CD14-positive monocyte (primary cell): ENCODE measurements around the gene FGGY. TPM values are rescaled to one million over a fixed set of nuclear protein-coding genes. Genes with fewer than 3 reads are reported as not detected.

Experiments
- DNase-seq, 3 donors: peaks; one replicate each; pipeline ENCODE4 v3.0.0-alpha.2; 2011 to 2022
- H2AFZ ChIP-seq: 2 replicates; pipeline ENCODE4 v1.6.0; 2012; ENCODE audit warnings: mild to moderate bottlenecking, low read depth, low read length, inconsistent platforms; ENCODE audit not compliant: insufficient read depth, poor library complexity, severe bottlenecking
- H3K27ac ChIP-seq, 2 donors: 1 replicate in 1 of 2; 2 replicates in 1 of 2; pipeline ENCODE4 v1.5.1; 2012 to 2013; ENCODE audit warnings: low read length in 2 of 2, control low read depth in 1 of 2, inconsistent platforms in 1 of 2, low read depth in 1 of 2, mild to moderate bottlenecking in 1 of 2
- H3K27me3 ChIP-seq, 2 donors: one replicate each; pipeline versions ENCODE4 v1.6.0 to v1.6.1; 2011 to 2013; ENCODE audit warnings: low read length in 2 of 2; ENCODE audit not compliant: control insufficient read depth in 2 of 2, insufficient read depth in 2 of 2
- H3K36me3 ChIP-seq, 2 donors: replicated peaks in 1 of 2; 1 replicate in 1 of 2; 2 replicates in 1 of 2; pipeline versions ENCODE4 v1.5.1 to v1.6.1; 2012 to 2013; ENCODE audit warnings: low read length in 2 of 2, control low read depth in 1 of 2, inconsistent platforms in 1 of 2, mild to moderate bottlenecking in 1 of 2; ENCODE audit not compliant: insufficient read depth in 2 of 2, control insufficient read depth in 1 of 2
- H3K4me1 ChIP-seq, 2 donors: 1 replicate in 1 of 2; 2 replicates in 1 of 2; pipeline versions ENCODE4 v1.5.1 to v1.6.1; 2012 to 2013; ENCODE audit warnings: low read length in 2 of 2, control low read depth in 1 of 2, inconsistent platforms in 1 of 2, mild to moderate bottlenecking in 1 of 2, moderate library complexity in 1 of 2; ENCODE audit not compliant: insufficient read depth in 2 of 2, control insufficient read depth in 1 of 2
- H3K4me2 ChIP-seq: replicated peaks from 2 replicates; pipeline ENCODE3; 2012; ENCODE audit warnings: low read length, moderate library complexity, mild to moderate bottlenecking; ENCODE audit not compliant: poor library complexity, severe bottlenecking; ENCODE audit errors: extremely low read depth
- H3K4me3 ChIP-seq, 3 experiments: fragments of 200-600 bp in 1 of 3; sonication (generic) in 1 of 3; replicated peaks in 1 of 3; 1 replicate in 2 of 3; 2 replicates in 1 of 3; pipeline ENCODE4 v1.5.1; 2011 to 2013; ENCODE audit warnings: low read length in 3 of 3, mild to moderate bottlenecking in 3 of 3, control low read depth in 2 of 3, low read depth in 2 of 3, inconsistent platforms in 1 of 3, moderate library complexity in 1 of 3
- H3K79me2 ChIP-seq: 2 replicates; pipeline ENCODE4 v1.6.0; 2012; ENCODE audit warnings: mild to moderate bottlenecking, control low read depth, inconsistent platforms, low read length, moderate library complexity; ENCODE audit not compliant: insufficient read depth
- H3K9ac ChIP-seq: 2 replicates; pipeline ENCODE4 v1.6.0; 2017; ENCODE audit warnings: low read length, mild to moderate bottlenecking; ENCODE audit not compliant: insufficient read depth, poor library complexity, severe bottlenecking
- H3K9me3 ChIP-seq, 2 donors: replicated peaks in 1 of 2; 1 replicate in 1 of 2; 2 replicates in 1 of 2; pipeline versions ENCODE4 v1.5.1 to v1.6.1; 2012 to 2013; ENCODE audit warnings: low read length in 2 of 2, control low read depth in 1 of 2; ENCODE audit not compliant: control insufficient read depth in 1 of 2, insufficient read depth in 1 of 2
- H4K20me1 ChIP-seq: 2 replicates; pipeline ENCODE4 v1.6.0; 2012; ENCODE audit warnings: mild to moderate bottlenecking, low read length, control low read depth, moderate library complexity; ENCODE audit not compliant: insufficient read depth
- H3K27ac Mint-ChIP-seq, 7 donors: one replicate each; pipeline ENCODE4 v1.8.0; 2020; ENCODE audit warnings: mild to moderate bottlenecking in 7 of 7, mixed read lengths in 7 of 7, moderate library complexity in 6 of 7, inconsistent platforms in 2 of 7
- H3K27me3 Mint-ChIP-seq, 3 donors: one replicate each; pipeline ENCODE4 v1.8.0; 2021 to 2022; ENCODE audit warnings: low read depth in 3 of 3, mild to moderate bottlenecking in 3 of 3, mixed read lengths in 3 of 3, moderate library complexity in 3 of 3, inconsistent platforms in 1 of 3
- H3K36me3 Mint-ChIP-seq, 2 donors: one replicate each; pipeline ENCODE4 v1.8.0; 2020; ENCODE audit warnings: mixed read lengths in 2 of 2, inconsistent platforms in 1 of 2, mild to moderate bottlenecking in 1 of 2
- H3K4me1 Mint-ChIP-seq: one replicate; pipeline ENCODE4 v1.8.0; 2020; ENCODE audit warnings: mild to moderate bottlenecking, mixed read lengths
- H3K4me3 Mint-ChIP-seq, 2 donors: one replicate each; pipeline ENCODE4 v1.8.0; 2020; ENCODE audit warnings: mild to moderate bottlenecking in 2 of 2, mixed read lengths in 2 of 2, moderate library complexity in 1 of 2
- H3K9me3 Mint-ChIP-seq, 7 donors: one replicate each; pipeline ENCODE4 v1.8.0; 2020 to 2022; ENCODE audit warnings: mixed read lengths in 7 of 7, mild to moderate bottlenecking in 6 of 7, moderate library complexity in 6 of 7, inconsistent platforms in 2 of 7
- CTCF ChIP-seq: fragments of 200-600 bp; IDR thresholded peaks from one replicate; pipeline ENCODE4 v1.8.0; 2022; ENCODE audit warnings: antibody characterized with exemption, mild to moderate bottlenecking
- WGBS: methylation state at CpG from one replicate; pipeline ENCODE4 v1.1.5; 2013; ENCODE audit warnings: missing lambda C conversion rate; ENCODE audit not compliant: insufficient coverage; 5-methylcytosine and 5-hydroxymethylcytosine counted together
- intact Hi-C, 2 donors: fragments of 100-400 bp; cut with micrococcal nuclease; formaldehyde crosslinking; loops; one replicate each; pipeline versions ENCODE4 v1.15.0 to v1.15.1; 2023
- polyA plus RNA-seq, 3 donors: library from polyadenylated mRNA; depleted of rRNA in 1 of 3; unstranded in 2 of 3; stranded (reverse) in 1 of 3; fragments of 300-500 nt in 2 of 3; fragments of >200 nt in 1 of 3; fragmentation: Illumina TruSeq in 2 of 3; gene quantifications; 1 replicate in 2 of 3; 2 replicates in 1 of 3; pipeline ENCODE4 v1.2.3, GENCODE V29; 2012 to 2021

Gene FGGY
- polyA plus RNA-seq, 3 donors, result 2.3 to 4.3 (median 2.9) TPM

GRCh38 chr1:59500950-59501742 lies 204.3 kb downstream of the FGGY start:
- peaks cover 0 to 3% (median 0%) of the 10 kb centered on the region in 7 donors for H3K9me3 Mint-ChIP-seq
- Histone ChIP-seq H3K9me3 (no peaks in the 10 kb centered on the region), H3K9ac (no peak overlapping the region), H3K4me2 (no peak overlapping the region), H3K27ac (no peak overlapping the region), H3K79me2 (no peaks in the 10 kb centered on the region), H3K4me1 (peaks cover 5 to 17% of the 10 kb centered on the region in 2 donors), H4K20me1 (no peaks in the 10 kb centered on the region), H3K4me3 (no peak overlapping the region), H3K27me3 (no peaks in the 10 kb centered on the region), H2AFZ (no peak overlapping the region), H3K36me3 (no peaks in the 10 kb centered on the region)
- H3K27me3 Mint-ChIP-seq, result peaks cover 0 to 3% (median 0%) of the 10 kb centered on the region in 3 donors
- H3K27ac Mint-ChIP-seq, result no peak overlapping the region
- H3K4me3 Mint-ChIP-seq, result no peak overlapping the region
- intact Hi-C loops, result loop anchor here in 1 of 2 donors (10.0 kb wide), 2 partner anchors 174 to 206 kb away; partner anchors contain the start of gene FGGY
- WGBS, result no CpG with 5 or more reads among the region's 4 CpGs
- peak; percentile 41 to 72 (median 64) for DNase-seq
- H3K4me1 Mint-ChIP-seq, result peaks cover 18% of the 10 kb centered on the region
- peaks cover 0 to 2% of the 10 kb centered on the region in 2 donors for H3K36me3 Mint-ChIP-seq
- TF ChIP-seq CTCF, result no peak

GRCh38 chr1:59502009-59502691 lies 205.3 kb downstream of the FGGY start:
- Histone ChIP-seq H3K9ac (no peak overlapping the region), H3K9me3 (no peaks in the 10 kb centered on the region), H3K4me2 (no peak overlapping the region), H3K36me3 (no peaks in the 10 kb centered on the region), H3K4me3 (no peak overlapping the region), H3K79me2 (no peaks in the 10 kb centered on the region), H3K4me1 (peaks cover 8 to 25% of the 10 kb centered on the region in 2 donors), H2AFZ (no peak overlapping the region), H3K27me3 (no peaks in the 10 kb centered on the region), H4K20me1 (no peaks in the 10 kb centered on the region), H3K27ac (no peak overlapping the region)
- Mint-ChIP-seq H3K27ac (no peak overlapping the region), H3K4me1 (peaks cover 26% of the 10 kb centered on the region), H3K9me3 (peaks cover 0 to 7% (median 4%) of the 10 kb centered on the region in 7 donors), H3K36me3 (peaks cover 0 to 2% of the 10 kb centered on the region in 2 donors), H3K4me3 (no peak overlapping the region), H3K27me3 (peaks cover 0 to 3% (median 0%) of the 10 kb centered on the region in 3 donors)
- 83% methylated on average over 1 of the region's 4 CpGs for WGBS
- no peak for TF ChIP-seq CTCF
- no peak for DNase-seq
- intact Hi-C loops, result loop anchor here in 1 of 2 donors (10.0 kb wide), 2 partner anchors 173 to 207 kb away; partner anchors contain the start of gene FGGY
